ENCODE measurements around the gene MAP3K14. TPM values are rescaled to one million over a fixed set of nuclear protein-coding genes. Genes with fewer than 3 reads are reported as not detected.

The MAP3K14 gene
- total RNA-seq, 2 donors from 2014 or later = 4.6 to 5.5 TPM

DNA sequence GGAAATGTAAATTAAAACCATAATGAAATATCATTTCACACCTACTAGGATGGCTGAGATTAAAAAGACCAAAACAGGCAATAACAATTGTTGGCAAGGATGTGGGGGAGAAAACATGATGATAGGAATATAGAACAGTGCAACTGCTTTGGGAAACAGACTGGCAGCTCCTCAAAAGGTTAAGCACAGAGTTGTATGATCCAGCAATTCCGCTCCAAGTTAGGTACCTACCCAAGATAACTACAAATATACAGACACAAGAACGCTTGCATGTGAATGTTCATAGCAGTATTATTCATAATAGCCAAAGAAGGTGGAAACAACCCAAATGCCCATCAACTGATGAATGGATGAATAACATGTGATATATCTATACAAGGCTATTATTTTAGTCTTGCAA is 35.0 kb upstream of the MAP3K14 start:
- H3K4me1 ChIP-seq (ENCODE audit: control insufficient read depth, insufficient read depth, low read length) = no peaks in the 10 kb centered on the region
- H3K9ac ChIP-seq (ENCODE audit: extremely low read depth, low read length, poor library complexity, severe bottlenecking) = no peak overlapping the region
- Mint-ChIP-seq H3K36me3 (ENCODE audit: low read depth) (no peaks in the 10 kb centered on the region), H3K4me1 (no peaks in the 10 kb centered on the region), H3K27ac (no peak overlapping the region), H3K4me3 (no peak overlapping the region), H3K9me3 (peaks cover 14% of the 10 kb centered on the region), H3K27me3 (ENCODE audit: insufficient read depth) (peaks cover 10% of the 10 kb centered on the region)
- no peaks in the 10 kb centered on the region for H3K27me3 ChIP-seq (ENCODE audit: control insufficient read depth, insufficient read depth, low read length, poor library complexity, severe bottlenecking)
- no peak overlapping the region for H3K27ac ChIP-seq (ENCODE audit: low read depth, low read length)
- TF ChIP-seq, protein P1, sequence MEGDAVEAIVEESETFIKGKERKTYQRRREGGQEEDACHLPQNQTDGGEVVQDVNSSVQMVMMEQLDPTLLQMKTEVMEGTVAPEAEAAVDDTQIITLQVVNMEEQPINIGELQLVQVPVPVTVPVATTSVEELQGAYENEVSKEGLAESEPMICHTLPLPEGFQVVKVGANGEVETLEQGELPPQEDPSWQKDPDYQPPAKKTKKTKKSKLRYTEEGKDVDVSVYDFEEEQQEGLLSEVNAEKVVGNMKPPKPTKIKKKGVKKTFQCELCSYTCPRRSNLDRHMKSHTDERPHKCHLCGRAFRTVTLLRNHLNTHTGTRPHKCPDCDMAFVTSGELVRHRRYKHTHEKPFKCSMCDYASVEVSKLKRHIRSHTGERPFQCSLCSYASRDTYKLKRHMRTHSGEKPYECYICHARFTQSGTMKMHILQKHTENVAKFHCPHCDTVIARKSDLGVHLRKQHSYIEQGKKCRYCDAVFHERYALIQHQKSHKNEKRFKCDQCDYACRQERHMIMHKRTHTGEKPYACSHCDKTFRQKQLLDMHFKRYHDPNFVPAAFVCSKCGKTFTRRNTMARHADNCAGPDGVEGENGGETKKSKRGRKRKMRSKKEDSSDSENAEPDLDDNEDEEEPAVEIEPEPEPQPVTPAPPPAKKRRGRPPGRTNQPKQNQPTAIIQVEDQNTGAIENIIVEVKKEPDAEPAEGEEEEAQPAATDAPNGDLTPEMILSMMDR (conservative IDR thresholded peaks at IDR 0.05) = no peak
- DNase-seq = no peak
- H3K9me3 ChIP-seq (ENCODE audit: control insufficient read depth, low read length) = no peaks in the 10 kb centered on the region
- H3K36me3 ChIP-seq (ENCODE audit: control insufficient read depth, insufficient read depth, low read length) = no peaks in the 10 kb centered on the region
- WGBS, 2 experiments (ENCODE audit: insufficient coverage in 1 of 2, insufficient read length in 1 of 2) = 100% methylated on average over 1 of the region's 2 CpGs; no CpG with 5 or more reads in 1 of the 2 experiments
- H3K4me3 ChIP-seq (ENCODE audit: low read length) = no peak overlapping the region

- Histone ChIP-seq H3K9me3 (ENCODE audit: control insufficient read depth, low read length) (no peaks in the 10 kb centered on the region), H3K4me3 (ENCODE audit: low read length) (no peak overlapping the region), H3K36me3 (ENCODE audit: control insufficient read depth, insufficient read depth, low read length) (no peaks in the 10 kb centered on the region), H3K4me1 (ENCODE audit: control insufficient read depth, insufficient read depth, low read length) (no peaks in the 10 kb centered on the region), H3K9ac (ENCODE audit: extremely low read depth, low read length, poor library complexity, severe bottlenecking) (no peak overlapping the region), H3K27me3 (ENCODE audit: control insufficient read depth, insufficient read depth, low read length, poor library complexity, severe bottlenecking) (no peaks in the 10 kb centered on the region), H3K27ac (ENCODE audit: low read depth, low read length) (no peak overlapping the region)
- Mint-ChIP-seq H3K27ac (no peak overlapping the region), H3K9me3 (peaks cover 11% of the 10 kb centered on the region), H3K27me3 (ENCODE audit: insufficient read depth) (peaks cover 11% of the 10 kb centered on the region), H3K4me3 (no peak overlapping the region), H3K36me3 (ENCODE audit: low read depth) (peaks cover 3% of the 10 kb centered on the region), H3K4me1 (peaks cover 4% of the 10 kb centered on the region)
- no peak for DNase-seq
- WGBS, 2 experiments (ENCODE audit: insufficient coverage in 1 of 2, insufficient read length in 1 of 2) = 94 to 100% methylated on average over 2 to 6 of the region's 6 CpGs
- TF ChIP-seq, protein P1 (conservative IDR thresholded peaks at IDR 0.05) = no peak
Observed at GRCh38 chr17:45347444-45347843, 30.6 kb upstream of the MAP3K14 start.

- H3K27ac Mint-ChIP-seq = no peak overlapping the region
- no peak for DNase-seq
- H3K36me3 Mint-ChIP-seq (ENCODE audit: low read depth) = peaks cover 3% of the 10 kb centered on the region
- Histone ChIP-seq H3K9me3 (ENCODE audit: control insufficient read depth, low read length) (no peaks in the 10 kb centered on the region), H3K4me1 (ENCODE audit: control insufficient read depth, insufficient read depth, low read length) (peaks cover 9% of the 10 kb centered on the region), H3K9ac (ENCODE audit: extremely low read depth, low read length, poor library complexity, severe bottlenecking) (no peak overlapping the region), H3K27ac (ENCODE audit: low read depth, low read length) (no peak overlapping the region), H3K36me3 (ENCODE audit: control insufficient read depth, insufficient read depth, low read length) (no peaks in the 10 kb centered on the region), H3K4me3 (ENCODE audit: low read length) (no peak overlapping the region), H3K27me3 (ENCODE audit: control insufficient read depth, insufficient read depth, low read length, poor library complexity, severe bottlenecking) (no peaks in the 10 kb centered on the region)
- peaks cover 10% of the 10 kb centered on the region for H3K4me1 Mint-ChIP-seq
- peaks cover 9% of the 10 kb centered on the region for H3K27me3 Mint-ChIP-seq (ENCODE audit: insufficient read depth)
- peaks cover 5% of the 10 kb centered on the region for H3K9me3 Mint-ChIP-seq
- H3K4me3 Mint-ChIP-seq = no peak overlapping the region
- TF ChIP-seq, protein P1 (conservative IDR thresholded peaks at IDR 0.05) = no peak
- WGBS, 2 experiments (ENCODE audit: insufficient coverage in 1 of 2, insufficient read length in 1 of 2) = 94 to 95% methylated on average over 12 to 13 of the region's 13 CpGs
Observed at GRCh38 chr17:45346216-45347015, 29.6 kb upstream of the MAP3K14 start.
